GM12875 (cell line): ENCODE measurements around the gene MTCH1.

Experiments used
- H3K4me3 ChIP-seq: one replicate; pipeline ENCODE4 v1.5.1; 2011; ENCODE audit warnings: low read depth, low read length, control low read depth
- TF ChIP-seq, protein P1 (sequence below): IDR thresholded peaks from 2 replicates; pipeline ENCODE4 v1.5.1; 2011; ENCODE audit warnings: low read depth, mild to moderate bottlenecking, control low read depth, inconsistent platforms, low read length, moderate library complexity, borderline replicate concordance; ENCODE audit not compliant: insufficient read depth

The MTCH1 gene

GRCh38 chr6:36925809-36926208 lies 60.2 kb downstream of the MTCH1 start:
- TF ChIP-seq, protein P1, sequence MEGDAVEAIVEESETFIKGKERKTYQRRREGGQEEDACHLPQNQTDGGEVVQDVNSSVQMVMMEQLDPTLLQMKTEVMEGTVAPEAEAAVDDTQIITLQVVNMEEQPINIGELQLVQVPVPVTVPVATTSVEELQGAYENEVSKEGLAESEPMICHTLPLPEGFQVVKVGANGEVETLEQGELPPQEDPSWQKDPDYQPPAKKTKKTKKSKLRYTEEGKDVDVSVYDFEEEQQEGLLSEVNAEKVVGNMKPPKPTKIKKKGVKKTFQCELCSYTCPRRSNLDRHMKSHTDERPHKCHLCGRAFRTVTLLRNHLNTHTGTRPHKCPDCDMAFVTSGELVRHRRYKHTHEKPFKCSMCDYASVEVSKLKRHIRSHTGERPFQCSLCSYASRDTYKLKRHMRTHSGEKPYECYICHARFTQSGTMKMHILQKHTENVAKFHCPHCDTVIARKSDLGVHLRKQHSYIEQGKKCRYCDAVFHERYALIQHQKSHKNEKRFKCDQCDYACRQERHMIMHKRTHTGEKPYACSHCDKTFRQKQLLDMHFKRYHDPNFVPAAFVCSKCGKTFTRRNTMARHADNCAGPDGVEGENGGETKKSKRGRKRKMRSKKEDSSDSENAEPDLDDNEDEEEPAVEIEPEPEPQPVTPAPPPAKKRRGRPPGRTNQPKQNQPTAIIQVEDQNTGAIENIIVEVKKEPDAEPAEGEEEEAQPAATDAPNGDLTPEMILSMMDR, result no peak
- H3K4me3 ChIP-seq, result no peak overlapping the region

GRCh38 chr6:36924778-36925374 lies 61.1 kb downstream of the MTCH1 start:
- TF ChIP-seq, protein P1, result no peak
- H3K4me3 ChIP-seq, result no peak overlapping the region

- H3K4me3 ChIP-seq, result no peak overlapping the region
- TF ChIP-seq, protein P1, result no peak
Measured at GRCh38 chr6:36924131-36924530, 61.9 kb downstream of the MTCH1 start.

- H3K4me3 ChIP-seq, result no peak overlapping the region
- TF ChIP-seq, protein P1, result no peak
Measured at GRCh38 chr6:36920546-36920945, 65.5 kb downstream of the MTCH1 start.

- TF ChIP-seq, protein P1, result no peak
- no peak overlapping the region for H3K4me3 ChIP-seq
Measured at GRCh38 chr6:36920049-36920448, 65.9 kb downstream of the MTCH1 start.
